CD8-positive, alpha-beta memory T cell (primary cell): ENCODE data around the gene ESYT3. TPM values are rescaled to one million over a fixed set of nuclear protein-coding genes. Genes with fewer than 3 reads are reported as not detected.
A peak's percentile ranks its signal among the peaks of the same experiment; 100 is the strongest.
"Not testable (repeated sequence)": the region's sequence is repeated elsewhere in the genome, so short reads cannot be mapped to it uniquely, and the experiment has no call there.

Experiments
- CTCF ChIA-PET: fragments of 350-600 bp; sonication (Branson Sonifier 250); formaldehyde crosslinking; loops from one replicate; lab custom pipeline; 2021; ENCODE audit warnings: antibody characterized with exemption; lab: Charles Lee
- POLR2A ChIA-PET: fragments of 350-600 bp; sonication (Branson Sonifier 250); formaldehyde crosslinking; loops from one replicate; lab custom pipeline; 2021; ENCODE audit warnings: antibody characterized with exemption; lab: Charles Lee
- DNase-seq, 5 donors: peaks; one replicate each; pipeline versions ENCODE4 v3.0.0 to v3.0.0-alpha.2; 2020 to 2022; ENCODE audit warnings: mixed read lengths in 1 of 5
- H3K27ac ChIP-seq: one replicate; pipeline ENCODE4 v1.7.0; 2013; ENCODE audit warnings: low read depth, mild to moderate bottlenecking, low read length, moderate library complexity
- H3K27me3 ChIP-seq: 2 replicates; pipeline ENCODE4 v1.7.0; 2013; ENCODE audit warnings: low read length, mild to moderate bottlenecking; ENCODE audit not compliant: insufficient read depth, poor library complexity, severe bottlenecking
- H3K36me3 ChIP-seq: 2 replicates; pipeline ENCODE4 v1.7.0; 2013; ENCODE audit warnings: mild to moderate bottlenecking, low read length, moderate library complexity; ENCODE audit not compliant: insufficient read depth
- H3K4me1 ChIP-seq: 2 replicates; pipeline ENCODE4 v1.7.0; 2013; ENCODE audit warnings: mild to moderate bottlenecking, low read length, moderate library complexity; ENCODE audit not compliant: insufficient read depth
- H3K4me3 ChIP-seq: 2 replicates; pipeline ENCODE4 v1.7.0; 2013; ENCODE audit warnings: mild to moderate bottlenecking, low read length
- H3K9me3 ChIP-seq: 2 replicates; pipeline ENCODE4 v1.7.0; 2013; ENCODE audit warnings: mild to moderate bottlenecking, low read length
- H3K27ac Mint-ChIP-seq, 8 donors: one replicate each; pipeline ENCODE4 v1.8.0; 2020 to 2021; ENCODE audit warnings: mixed read lengths in 8 of 8, mild to moderate bottlenecking in 6 of 8, inconsistent platforms in 3 of 8, moderate library complexity in 3 of 8
- H3K27me3 Mint-ChIP-seq, 2 donors: one replicate each; pipeline ENCODE4 v1.8.0; 2020 to 2021; ENCODE audit warnings: mixed read lengths in 2 of 2, mild to moderate bottlenecking in 1 of 2, moderate library complexity in 1 of 2
- H3K36me3 Mint-ChIP-seq, 3 donors: one replicate each; pipeline ENCODE4 v1.8.0; 2020 to 2021; ENCODE audit warnings: mixed read lengths in 3 of 3, inconsistent platforms in 1 of 3, mild to moderate bottlenecking in 1 of 3
- H3K4me1 Mint-ChIP-seq, 3 donors: one replicate each; pipeline ENCODE4 v1.8.0; 2020 to 2021; ENCODE audit warnings: mixed read lengths in 3 of 3, inconsistent platforms in 1 of 3, mild to moderate bottlenecking in 1 of 3
- H3K4me3 Mint-ChIP-seq, 7 donors: one replicate each; pipeline ENCODE4 v1.8.0; 2020 to 2021; ENCODE audit warnings: mixed read lengths in 7 of 7, mild to moderate bottlenecking in 6 of 7, moderate library complexity in 4 of 7, inconsistent platforms in 2 of 7
- H3K9me3 Mint-ChIP-seq, 5 donors: one replicate each; pipeline ENCODE4 v1.8.0; 2020 to 2022; ENCODE audit warnings: mixed read lengths in 5 of 5, mild to moderate bottlenecking in 3 of 5, moderate library complexity in 2 of 5, inconsistent platforms in 1 of 5
- polyA plus RNA-seq: library from polyadenylated mRNA; unstranded; fragments of 300-500 nt; fragmentation: Illumina TruSeq; gene quantifications from one replicate; pipeline ENCODE4 v1.2.3, GENCODE V29; 2021
- total RNA-seq, 2 experiments: library from RNA; stranded (reverse); gene quantifications; one replicate each; pipeline ENCODE4 v1.2.3, GENCODE V29; 2021

The ESYT3 gene
- total and polyA plus RNA-seq, 3 experiments from 2014 or later, result 0.07 TPM; not detected in 1

- H3K36me3 Mint-ChIP-seq, result no peaks in the 10 kb centered on the region
- H3K4me1 ChIP-seq, result no peaks in the 10 kb centered on the region
- no peak for DNase-seq
- POLR2A ChIA-PET, result no interaction called here
- H3K27me3 Mint-ChIP-seq, result peaks cover 0 to under 1% of the 10 kb centered on the region in 2 donors
- no peak overlapping the region for H3K27ac ChIP-seq
- no peaks in the 10 kb centered on the region for H3K27me3 ChIP-seq
- H3K4me1 Mint-ChIP-seq, result no peaks in the 10 kb centered on the region
- no peaks in the 10 kb centered on the region for H3K36me3 ChIP-seq
- H3K4me3 Mint-ChIP-seq, result no peak overlapping the region
- no peak overlapping the region for H3K27ac Mint-ChIP-seq
- H3K4me3 ChIP-seq, result no peak overlapping the region
- H3K9me3 ChIP-seq, result no peaks in the 10 kb centered on the region
- CTCF ChIA-PET, result no interaction called here
- H3K9me3 Mint-ChIP-seq, result no peaks in the 10 kb centered on the region
These were observed 11.2 kb downstream of the ESYT3 start for GRCh38 chr3:138445654-138446053.

DNA sequence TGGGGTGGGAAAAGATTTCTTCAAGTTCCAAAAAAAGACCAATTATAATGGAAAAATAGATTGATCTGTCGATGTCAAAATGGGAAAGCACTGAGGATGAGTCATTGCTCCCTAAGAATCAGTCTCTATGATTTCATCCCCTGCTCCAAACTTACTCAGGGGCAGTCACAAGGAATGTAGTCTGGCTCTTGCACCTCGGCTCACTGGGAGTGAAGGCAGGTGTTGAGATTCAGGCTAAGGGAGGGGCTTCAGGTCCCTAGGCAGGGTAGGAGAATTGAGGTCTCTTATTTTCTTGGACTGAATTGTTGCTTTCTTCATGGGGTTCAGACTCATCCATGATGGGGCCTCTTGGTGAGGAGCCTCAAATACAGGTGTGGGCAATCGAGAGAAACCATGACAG, 14.2 kb downstream of the ESYT3 start:
- no peaks in the 10 kb centered on the region for H3K27me3 ChIP-seq
- no peaks in the 10 kb centered on the region for H3K4me1 Mint-ChIP-seq
- H3K4me3 ChIP-seq, result no peak overlapping the region
- H3K36me3 Mint-ChIP-seq, result no peaks in the 10 kb centered on the region
- H3K9me3 Mint-ChIP-seq, result no peaks in the 10 kb centered on the region
- H3K27me3 Mint-ChIP-seq, result no peaks in the 10 kb centered on the region
- no peak overlapping the region for H3K27ac Mint-ChIP-seq
- H3K9me3 ChIP-seq, result no peaks in the 10 kb centered on the region
- no peaks in the 10 kb centered on the region for H3K4me1 ChIP-seq
- no peak for DNase-seq
- H3K4me3 Mint-ChIP-seq, result no peak overlapping the region
- CTCF ChIA-PET, result no interaction called here
- H3K36me3 ChIP-seq, result no peaks in the 10 kb centered on the region
- no peak overlapping the region for H3K27ac ChIP-seq
- POLR2A ChIA-PET, result no interaction called here

DNA sequence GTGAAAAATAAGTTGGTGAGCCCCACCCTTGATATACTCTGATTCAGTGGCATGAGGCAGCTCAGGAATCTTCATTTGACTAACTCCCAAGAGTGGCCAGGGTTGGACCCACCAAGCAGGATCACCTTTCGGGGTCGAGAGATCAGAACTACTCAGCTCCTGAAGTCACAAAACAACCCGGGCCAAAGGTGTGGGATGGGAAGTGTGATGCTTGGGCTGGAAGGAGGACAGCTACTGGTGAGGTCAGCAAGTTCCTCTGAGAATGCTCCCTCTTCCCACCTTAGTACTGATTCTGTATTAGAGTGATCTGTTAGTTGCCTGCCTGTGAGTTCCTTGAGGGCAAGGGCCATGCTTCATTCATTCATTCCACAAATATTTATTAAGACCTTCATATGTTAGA, 15.1 kb downstream of the ESYT3 start:
- Mint-ChIP-seq H3K27ac (no peak overlapping the region), H3K4me3 (no peak overlapping the region), H3K4me1 (peaks cover 0 to under 1% (median 0%) of the 10 kb centered on the region in 3 donors), H3K36me3 (no peaks in the 10 kb centered on the region), H3K9me3 (no peaks in the 10 kb centered on the region), H3K27me3 (peaks cover 0 to under 1% of the 10 kb centered on the region in 2 donors)
- H3K27me3 ChIP-seq, result no peaks in the 10 kb centered on the region
- no peak overlapping the region for H3K27ac ChIP-seq
- no peaks in the 10 kb centered on the region for H3K36me3 ChIP-seq
- ChIA-PET POLR2A (no interaction called here), CTCF (no interaction called here)
- H3K4me1 ChIP-seq, result no peaks in the 10 kb centered on the region
- no peaks in the 10 kb centered on the region for H3K9me3 ChIP-seq
- DNase-seq, result no peak
- no peak overlapping the region for H3K4me3 ChIP-seq

GRCh38 chr3:138450181-138450580, 15.8 kb downstream of the ESYT3 start:
- H3K4me1 Mint-ChIP-seq, result peaks cover 0 to 3% (median 0%) of the 10 kb centered on the region in 3 donors
- H3K9me3 Mint-ChIP-seq, result no peaks in the 10 kb centered on the region
- peaks cover 0 to 6% of the 10 kb centered on the region in 2 donors for H3K27me3 Mint-ChIP-seq
- Histone ChIP-seq H3K9me3 (no peaks in the 10 kb centered on the region), H3K27me3 (no peaks in the 10 kb centered on the region), H3K4me3 (no peak overlapping the region), H3K4me1 (no peaks in the 10 kb centered on the region), H3K27ac (no peak overlapping the region), H3K36me3 (no peaks in the 10 kb centered on the region)
- H3K4me3 Mint-ChIP-seq, result no peak overlapping the region
- no peak for DNase-seq
- H3K27ac Mint-ChIP-seq, result no peak overlapping the region
- H3K36me3 Mint-ChIP-seq, result no peaks in the 10 kb centered on the region
- CTCF ChIA-PET, result no interaction called here
- POLR2A ChIA-PET, result no interaction called here

GRCh38 chr3:138450704-138451424, 16.4 kb downstream of the ESYT3 start:
- Mint-ChIP-seq H3K4me1 (peaks cover 0 to 6% (median 4%) of the 10 kb centered on the region in 3 donors), H3K36me3 (no peaks in the 10 kb centered on the region), H3K27me3 (peaks cover 3 to 6% of the 10 kb centered on the region in 2 donors), H3K4me3 (no peak overlapping the region), H3K27ac (no peak overlapping the region), H3K9me3 (no peaks in the 10 kb centered on the region)
- Histone ChIP-seq H3K27me3 (no peaks in the 10 kb centered on the region), H3K27ac (no peak overlapping the region), H3K36me3 (no peaks in the 10 kb centered on the region), H3K4me3 (no peak overlapping the region), H3K9me3 (no peaks in the 10 kb centered on the region), H3K4me1 (no peaks in the 10 kb centered on the region)
- ChIA-PET POLR2A (no interaction called here), CTCF (no interaction called here)
- no peak for DNase-seq

DNA sequence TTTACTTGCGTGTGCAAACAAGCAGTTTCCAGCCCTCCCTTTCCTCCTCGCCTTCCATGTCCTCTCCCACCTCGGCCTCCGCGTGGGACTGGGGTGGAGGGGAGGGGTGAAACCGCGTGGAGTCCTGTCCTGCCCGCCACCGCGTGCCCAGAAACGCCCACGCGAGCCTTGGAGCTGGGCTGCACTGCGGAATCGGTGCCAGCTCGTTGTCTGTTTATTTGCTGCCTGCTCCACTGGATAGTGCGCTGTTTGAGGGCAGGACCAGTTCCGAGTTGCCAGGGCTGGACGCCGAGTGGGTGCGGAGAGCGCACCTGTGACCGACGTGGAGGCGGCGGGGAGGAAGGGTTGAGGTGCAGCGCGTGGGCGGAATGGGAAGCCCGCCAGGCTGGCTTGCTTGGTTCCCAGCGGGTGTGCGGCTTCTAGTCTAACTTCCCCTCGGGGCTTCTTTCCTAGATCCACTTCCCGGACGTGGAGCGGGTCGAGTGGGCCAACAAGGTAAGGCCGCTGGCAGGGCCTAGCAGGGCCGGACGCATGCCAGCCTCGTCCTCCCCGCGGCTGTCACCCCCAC, 17.3 kb downstream of the ESYT3 start:
- Mint-ChIP-seq H3K4me1 (peaks cover 0 to 11% (median 8%) of the 10 kb centered on the region in 3 donors), H3K36me3 (no peaks in the 10 kb centered on the region), H3K27me3 (peaks cover 3 to 6% of the 10 kb centered on the region in 2 donors), H3K4me3 (no peak overlapping the region), H3K27ac (no peak overlapping the region), H3K9me3 (no peaks in the 10 kb centered on the region)
- ChIA-PET CTCF (no interaction called here), POLR2A (no interaction called here)
- Histone ChIP-seq H3K36me3 (no peaks in the 10 kb centered on the region), H3K4me3 (no peak overlapping the region), H3K4me1 (no peaks in the 10 kb centered on the region), H3K27ac (no peak overlapping the region), H3K9me3 (no peaks in the 10 kb centered on the region), H3K27me3 (no peaks in the 10 kb centered on the region)
- DNase-seq, result no peak

- Histone ChIP-seq H3K4me1 (no peaks in the 10 kb centered on the region), H3K4me3 (no peak overlapping the region), H3K27ac (no peak overlapping the region), H3K27me3 (no peaks in the 10 kb centered on the region), H3K36me3 (no peaks in the 10 kb centered on the region), H3K9me3 (no peaks in the 10 kb centered on the region)
- no peak overlapping the region for H3K27ac Mint-ChIP-seq
- peaks cover 0 to 11% (median 8%) of the 10 kb centered on the region in 3 donors for H3K4me1 Mint-ChIP-seq
- ChIA-PET POLR2A (no interaction called here), CTCF (no interaction called here)
- H3K27me3 Mint-ChIP-seq, result peaks cover 3 to 6% of the 10 kb centered on the region in 2 donors
- no peaks in the 10 kb centered on the region for H3K9me3 Mint-ChIP-seq
- H3K4me3 Mint-ChIP-seq, result peak overlapping the region in 1 of 7 donors; percentile 84
- DNase-seq, result no peak
- no peaks in the 10 kb centered on the region for H3K36me3 Mint-ChIP-seq
These were observed 18.0 kb downstream of the ESYT3 start for GRCh38 chr3:138452436-138452835.

- H3K36me3 Mint-ChIP-seq, H3K9me3 ChIP-seq, H3K4me3 Mint-ChIP-seq, H3K9me3 Mint-ChIP-seq, DNase-seq, H3K4me1 ChIP-seq, H3K36me3 ChIP-seq, POLR2A ChIA-PET, H3K27me3 ChIP-seq, H3K27ac Mint-ChIP-seq, H3K27me3 Mint-ChIP-seq, H3K27ac ChIP-seq, H3K4me3 ChIP-seq, CTCF ChIA-PET: not testable (repeated sequence)
- H3K4me1 Mint-ChIP-seq, result peaks cover 0 to 11% (median 8%) of the 10 kb centered on the region in 3 donors
These were observed 19.5 kb downstream of the ESYT3 start for GRCh38 chr3:138453940-138454339.
